Fibroblast of the conjunctiva (primary cell): ENCODE measurements around the gene ADGRB3.
A peak's percentile ranks its signal among the peaks of the same experiment; 100 is the strongest.
"Not testable (repeated sequence)": the region's sequence is repeated elsewhere in the genome, so short reads cannot be mapped to it uniquely, and the experiment has no call there.

Experiments used
- DNase-seq: peaks from one replicate; pipeline ENCODE4 v3.0.0-alpha.2; 2010; ENCODE audit warnings: low read depth

The ADGRB3 gene

GRCh38 chr6:68826501-68826900 is 191.4 kb downstream of the ADGRB3 start:
- no peak for DNase-seq

DNA sequence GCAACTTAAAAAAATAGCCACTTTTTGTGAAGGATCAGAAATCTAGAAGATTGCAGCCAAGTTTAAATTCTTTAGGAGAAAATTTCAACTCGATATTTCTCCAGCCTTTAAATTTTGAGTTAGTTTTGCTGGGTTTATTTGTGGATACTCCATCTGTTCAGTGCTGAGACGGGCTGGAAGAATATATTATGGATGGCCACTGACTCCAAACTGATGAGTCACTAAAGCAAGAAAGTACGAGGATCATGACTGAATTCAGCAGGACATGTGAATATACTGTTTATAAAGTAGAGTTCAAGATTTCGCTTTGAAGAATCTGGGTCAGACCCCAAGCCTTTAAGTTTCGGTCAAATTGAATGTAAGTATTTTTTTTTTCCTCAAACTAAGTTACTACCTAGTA is 199.5 kb downstream of the ADGRB3 start:
- no peak for DNase-seq

DNA sequence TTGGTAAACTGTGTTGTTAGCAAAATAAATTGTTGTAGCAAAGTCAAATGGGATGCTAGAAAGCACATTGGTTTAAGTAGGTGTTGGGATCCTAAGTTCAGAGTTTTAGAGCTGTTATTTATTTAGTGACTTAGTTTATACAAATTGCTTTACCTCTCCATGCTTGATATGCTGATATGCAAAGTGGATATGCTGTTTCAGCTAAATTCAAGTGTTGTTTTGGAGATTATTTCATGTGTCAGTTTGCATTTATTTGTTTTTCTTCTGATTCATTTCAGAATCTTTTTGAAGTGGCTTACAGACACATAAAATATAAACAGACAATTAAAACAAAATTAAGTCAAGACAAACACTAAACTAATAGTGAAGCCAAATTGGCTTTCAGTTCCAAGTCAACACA is 203.5 kb downstream of the ADGRB3 start:
- DNase-seq: no peak

- no peak for DNase-seq
These were observed 217.7 kb downstream of the ADGRB3 start for GRCh38 chr6:68852791-68853190.

- no peak for DNase-seq
These were observed 224.2 kb downstream of the ADGRB3 start for GRCh38 chr6:68859233-68859632.

DNA sequence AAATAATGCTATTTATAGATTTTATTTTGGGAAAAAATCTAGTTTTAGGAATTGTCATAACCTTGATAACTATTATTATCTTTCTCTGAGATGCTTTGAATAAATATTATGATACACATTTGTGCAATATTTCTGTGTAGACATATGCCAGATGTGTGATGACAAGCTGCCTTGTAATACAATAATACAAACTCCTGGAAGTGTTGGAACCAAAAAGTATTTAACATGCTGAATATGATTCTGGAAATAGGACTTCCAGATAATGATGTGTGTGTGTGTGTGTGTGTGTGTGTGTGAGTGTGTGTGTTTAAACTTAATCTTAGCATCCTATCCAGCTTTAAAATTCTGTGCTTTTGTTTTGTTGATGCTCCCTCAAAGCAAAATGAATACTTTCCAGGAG is 233.6 kb downstream of the ADGRB3 start:
- DNase-seq: no peak

GRCh38 chr6:68873236-68873635 is 238.2 kb downstream of the ADGRB3 start:
- no peak for DNase-seq

- no peak for DNase-seq
These were observed 239.7 kb downstream of the ADGRB3 start for GRCh38 chr6:68874747-68875146.

- no peak for DNase-seq
These were observed 240.3 kb downstream of the ADGRB3 start for GRCh38 chr6:68875403-68875802.

GRCh38 chr6:68876792-68877493 is 241.9 kb downstream of the ADGRB3 start:
- peak; percentile 1 for DNase-seq

- no peak for DNase-seq
These were observed 245.2 kb downstream of the ADGRB3 start for GRCh38 chr6:68880050-68880813.

DNA sequence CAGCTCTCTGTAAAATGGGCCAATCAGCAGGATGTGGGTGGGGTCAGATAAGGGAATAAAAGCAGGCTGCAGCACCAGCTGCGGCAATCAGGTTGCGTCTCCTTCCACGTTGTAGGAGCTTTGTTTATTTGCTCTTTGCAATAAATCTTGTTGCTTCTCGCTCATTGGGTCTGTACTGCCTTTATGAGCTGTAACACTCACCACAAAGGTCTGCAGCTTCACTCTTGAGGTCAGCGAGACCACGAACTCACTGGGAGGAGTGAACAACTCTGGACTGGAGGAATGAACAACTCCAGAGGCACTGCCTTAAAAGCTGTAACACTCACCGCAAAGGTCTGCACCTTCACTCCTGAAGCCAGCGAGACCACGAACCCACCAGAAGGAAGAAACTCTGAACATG is 248.2 kb downstream of the ADGRB3 start:
- not testable (repeated sequence) for DNase-seq

DNA sequence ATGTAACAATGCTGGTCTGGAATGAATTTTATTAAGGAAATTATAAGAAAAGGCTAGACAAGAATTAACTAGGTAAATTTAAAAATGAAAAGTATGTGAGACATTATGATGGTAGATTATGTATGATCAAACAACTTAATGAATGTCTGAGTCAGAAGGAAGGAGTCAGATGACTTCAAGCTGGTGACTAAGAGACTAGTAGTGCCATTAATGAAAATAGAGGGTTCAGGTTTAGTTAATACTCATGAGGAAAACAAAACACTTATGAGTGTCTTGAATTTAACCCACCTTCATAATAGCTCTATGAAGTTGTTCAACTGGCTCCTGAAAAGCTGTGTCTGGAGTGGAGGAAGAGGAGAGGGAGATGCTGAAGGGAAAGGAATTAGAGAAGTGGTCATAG is 256.3 kb downstream of the ADGRB3 start:
- DNase-seq: no peak

GRCh38 chr6:68892452-68892851 is 257.4 kb downstream of the ADGRB3 start:
- DNase-seq: no peak

DNA sequence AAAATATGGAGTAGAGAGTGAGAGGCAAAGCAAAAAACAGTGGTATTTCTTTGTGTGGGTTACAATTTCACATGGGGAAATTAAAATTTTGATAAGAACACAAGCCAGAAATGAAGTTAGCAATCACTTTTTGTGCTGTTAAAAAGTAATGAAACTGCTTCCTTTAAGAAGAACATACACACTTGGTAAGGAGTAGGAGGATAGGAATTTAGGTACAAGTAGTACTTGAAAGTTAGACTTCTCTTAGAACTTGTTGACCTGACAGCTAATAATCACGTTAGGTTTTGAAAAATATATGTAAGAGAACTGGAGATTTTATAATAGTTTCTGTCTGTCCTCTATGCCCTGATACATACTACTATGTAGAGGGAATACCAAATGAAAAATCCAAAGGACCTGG is 260.8 kb downstream of the ADGRB3 start:
- DNase-seq: no peak

DNA sequence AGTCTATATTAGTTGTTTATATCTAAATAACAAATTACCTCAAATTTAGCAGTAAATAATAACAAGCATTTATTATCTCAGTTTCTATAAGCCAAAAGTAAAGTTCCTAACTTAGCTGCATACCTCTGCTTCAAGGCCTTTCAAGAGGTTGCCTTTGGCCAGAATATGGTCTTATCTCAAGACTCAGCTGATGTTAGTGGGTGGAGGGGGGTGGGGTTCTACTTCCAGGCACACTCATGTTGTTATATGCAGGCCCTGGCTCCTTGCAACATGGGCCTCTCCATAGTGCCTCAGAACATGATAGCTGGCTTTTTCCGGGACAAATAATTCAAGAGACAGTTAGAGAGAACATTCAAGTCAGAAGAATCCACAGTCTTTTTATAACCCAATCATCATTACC is 266.0 kb downstream of the ADGRB3 start:
- DNase-seq: no peak

DNA sequence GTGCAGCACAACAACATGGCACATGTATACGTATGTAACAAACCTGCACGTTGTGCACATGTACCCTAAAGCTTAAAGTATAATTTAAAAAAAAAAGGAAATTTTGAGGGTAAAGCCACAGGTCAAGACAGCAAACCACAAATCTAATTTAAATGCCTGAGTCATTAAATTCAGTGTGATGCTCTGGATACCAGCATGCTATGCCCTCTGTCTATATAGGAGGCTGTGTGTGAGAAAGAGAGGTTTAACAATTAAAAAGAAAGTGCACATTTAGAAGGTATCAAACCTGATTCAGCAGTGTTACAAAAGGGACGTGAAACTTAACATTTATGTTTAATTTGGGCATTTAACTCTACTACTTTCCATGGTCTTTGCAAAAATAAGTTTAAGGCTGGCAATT is 276.3 kb downstream of the ADGRB3 start:
- no peak for DNase-seq

- DNase-seq: no peak
These were observed 276.7 kb downstream of the ADGRB3 start for GRCh38 chr6:68911811-68912210.

DNA sequence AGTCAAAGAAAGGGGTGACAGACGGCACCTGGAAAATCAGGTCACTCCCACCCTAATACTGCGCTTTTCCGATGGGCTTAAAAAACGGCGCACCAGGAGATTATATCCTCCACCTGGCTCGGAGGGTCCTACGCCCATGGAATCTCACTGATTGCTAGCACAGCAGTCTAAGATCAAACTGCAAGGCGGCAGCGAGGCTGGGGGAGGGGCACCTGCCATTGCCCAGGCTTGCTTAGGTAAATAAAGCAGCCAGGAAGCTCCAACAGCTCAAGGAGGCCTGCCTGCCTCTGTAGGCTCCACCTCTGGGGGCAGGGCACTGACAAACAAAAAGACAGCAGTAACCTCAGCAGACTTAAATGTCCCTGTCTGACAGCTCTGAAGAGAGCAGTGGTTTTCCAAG is 277.7 kb downstream of the ADGRB3 start:
- DNase-seq: not testable (repeated sequence)

GRCh38 chr6:68915586-68915985 is 280.5 kb downstream of the ADGRB3 start:
- no peak for DNase-seq

GRCh38 chr6:68919537-68919936 is 284.5 kb downstream of the ADGRB3 start:
- DNase-seq: no peak

- no peak for DNase-seq
These were observed 306.3 kb downstream of the ADGRB3 start for GRCh38 chr6:68941345-68941744.

DNA sequence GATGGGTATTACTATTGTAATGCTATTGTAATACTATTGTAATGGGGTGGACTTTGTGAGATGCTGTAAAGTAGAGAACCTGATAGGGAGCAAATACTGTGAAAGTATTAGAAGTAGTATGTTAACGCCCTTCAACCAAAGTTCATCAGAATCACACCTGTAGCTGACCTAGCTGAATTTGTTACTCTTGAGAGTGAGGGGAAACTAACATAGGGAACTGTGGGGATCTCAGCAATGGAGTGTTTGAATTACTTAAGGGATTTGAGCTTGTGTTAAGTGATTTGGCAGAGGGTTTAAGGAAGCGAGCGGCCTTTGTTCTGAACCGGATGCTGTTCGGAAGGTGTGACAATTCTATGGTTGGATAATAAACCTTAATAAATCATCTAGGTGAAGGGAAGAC is 312.6 kb downstream of the ADGRB3 start:
- DNase-seq: no peak

- no peak for DNase-seq
These were observed 316.2 kb downstream of the ADGRB3 start for GRCh38 chr6:68951270-68951669.
